Mucosa of descending colon (tissue), 3 donors: Measurements from ENCODE around the gene CDC25B. TPM values are rescaled to one million over a fixed set of nuclear protein-coding genes. Genes with fewer than 3 reads are reported as not detected.
A peak's percentile ranks its signal among the peaks of the same experiment; 100 is the strongest.

Experiments used
- ATAC-seq: fragments of 200-7000 bp; cut with Tn5 transposase; one replicate; pipeline ENCODE4 v1.9.1; 2020; ENCODE audit warnings: mild to moderate bottlenecking, moderate library complexity
- DNase-seq, 3 donors: peaks; one replicate each; pipeline ENCODE4 v3.0.0-alpha.2; 2020
- H3K36me3 ChIP-seq: fragments of 200-600 bp; one replicate; pipeline ENCODE4 v1.8.0; 2021; ENCODE audit warnings: low read depth, mild to moderate bottlenecking
- H3K4me1 ChIP-seq: fragments of 200-600 bp; one replicate; pipeline ENCODE4 v1.8.0; 2021; ENCODE audit warnings: low read depth, mild to moderate bottlenecking
- H3K4me3 ChIP-seq: fragments of 200-600 bp; one replicate; pipeline ENCODE4 v1.8.0; 2021; ENCODE audit warnings: mild to moderate bottlenecking
- H3K9me3 ChIP-seq: fragments of 200-600 bp; one replicate; pipeline ENCODE4 v1.8.0; 2021; ENCODE audit warnings: mild to moderate bottlenecking
- intact Hi-C, 2 donors: fragments of 100-400 bp; cut with DNase I in 1 of 2; cut with micrococcal nuclease in 1 of 2; formaldehyde crosslinking; loops; one replicate each; pipeline versions ENCODE4 v1.11.0 to v1.11.1; 2022; cut with DNase I, micrococcal nuclease
- total RNA-seq, 3 donors: library from RNA; stranded (reverse); fragmentation: NEBNext Ultra II Directional in 2 of 3; extraction: Animal tissue kit (Norgen Biotek cat#: 25700) in 2 of 3; gene quantifications; one replicate each; pipeline versions ENCODE4 v1.2.1 to v1.2.4, GENCODE V29; 2021 to 2023
- TF ChIP-seq, protein P1 (sequence below): fragments of 200-600 bp; IDR thresholded peaks from one replicate; pipeline ENCODE4 v1.8.0; 2022; ENCODE audit warnings: antibody characterized with exemption, mild to moderate bottlenecking
- donor health status: DM: no; HTN: no; CAD: no; lungs with moderate emphysema.
- donor health status: DM: no; HTN: no; CAD: no.
- donor health status: DM: no; HTN: yes; CAD: no.

The CDC25B gene
- total RNA-seq, 3 donors from 2014 or later = 12.2 to 52.0 (median 38.4) TPM

- peaks cover 36% of the 10 kb centered on the region for H3K4me1 ChIP-seq
- ATAC-seq (no peak), DNase-seq (peak in 2 of 3 donors; percentile 14 to 49)
- no peaks in the 10 kb centered on the region for H3K36me3 ChIP-seq
- intact Hi-C loops = no loop called here
- TF ChIP-seq, protein P1, sequence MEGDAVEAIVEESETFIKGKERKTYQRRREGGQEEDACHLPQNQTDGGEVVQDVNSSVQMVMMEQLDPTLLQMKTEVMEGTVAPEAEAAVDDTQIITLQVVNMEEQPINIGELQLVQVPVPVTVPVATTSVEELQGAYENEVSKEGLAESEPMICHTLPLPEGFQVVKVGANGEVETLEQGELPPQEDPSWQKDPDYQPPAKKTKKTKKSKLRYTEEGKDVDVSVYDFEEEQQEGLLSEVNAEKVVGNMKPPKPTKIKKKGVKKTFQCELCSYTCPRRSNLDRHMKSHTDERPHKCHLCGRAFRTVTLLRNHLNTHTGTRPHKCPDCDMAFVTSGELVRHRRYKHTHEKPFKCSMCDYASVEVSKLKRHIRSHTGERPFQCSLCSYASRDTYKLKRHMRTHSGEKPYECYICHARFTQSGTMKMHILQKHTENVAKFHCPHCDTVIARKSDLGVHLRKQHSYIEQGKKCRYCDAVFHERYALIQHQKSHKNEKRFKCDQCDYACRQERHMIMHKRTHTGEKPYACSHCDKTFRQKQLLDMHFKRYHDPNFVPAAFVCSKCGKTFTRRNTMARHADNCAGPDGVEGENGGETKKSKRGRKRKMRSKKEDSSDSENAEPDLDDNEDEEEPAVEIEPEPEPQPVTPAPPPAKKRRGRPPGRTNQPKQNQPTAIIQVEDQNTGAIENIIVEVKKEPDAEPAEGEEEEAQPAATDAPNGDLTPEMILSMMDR = no peak
- H3K4me3 ChIP-seq = no peak overlapping the region
- no peaks in the 10 kb centered on the region for H3K9me3 ChIP-seq
These were observed 8.2 kb downstream of the CDC25B start for GRCh38 chr20:3804254-3804751.

- TF ChIP-seq, protein P1 = no peak
- ATAC-seq (no peak), DNase-seq (peak in 2 of 3 donors; percentile 26 to 37)
- H3K36me3 ChIP-seq = no peaks in the 10 kb centered on the region
- intact Hi-C loops = no loop called here
- peaks cover 33% of the 10 kb centered on the region for H3K4me1 ChIP-seq
- no peak overlapping the region for H3K4me3 ChIP-seq
- no peaks in the 10 kb centered on the region for H3K9me3 ChIP-seq
These were observed 8.7 kb downstream of the CDC25B start for GRCh38 chr20:3804781-3805180.

DNA sequence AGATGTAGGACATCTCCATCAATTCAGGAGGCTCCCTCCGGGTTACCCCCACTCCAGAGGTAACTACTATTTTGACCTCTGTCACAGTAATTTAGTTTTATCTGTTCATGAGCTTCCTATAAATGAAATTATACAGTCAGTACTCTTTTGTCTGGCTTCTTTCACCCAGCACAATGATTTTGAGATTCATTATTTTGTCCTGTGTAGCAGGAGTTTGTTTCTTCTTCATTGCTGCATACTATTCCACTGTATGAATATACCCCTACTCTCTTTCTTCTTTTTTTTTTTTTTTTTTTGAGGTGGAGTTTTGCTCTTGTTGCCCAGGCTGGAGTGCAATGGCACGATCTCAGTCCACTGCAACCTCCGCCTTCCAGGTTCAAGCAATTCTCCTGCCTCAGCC lies 12.4 kb downstream of the CDC25B start:
- Histone ChIP-seq H3K4me1 (peaks cover 65% of the 10 kb centered on the region), H3K36me3 (peaks cover 3% of the 10 kb centered on the region), H3K4me3 (no peak overlapping the region), H3K9me3 (no peaks in the 10 kb centered on the region)
- intact Hi-C loops = no loop called here
- DNase-seq (no peak), ATAC-seq (no peak)
- TF ChIP-seq, protein P1 = no peak

GRCh38 chr20:3811467-3812258 lies 15.6 kb downstream of the CDC25B start:
- Histone ChIP-seq H3K4me3 (no peak overlapping the region), H3K9me3 (no peaks in the 10 kb centered on the region), H3K4me1 (peaks cover 60% of the 10 kb centered on the region), H3K36me3 (peaks cover 3% of the 10 kb centered on the region)
- intact Hi-C loops = no loop called here
- peak; percentile 99 for DNase-seq
- peak; percentile 88 for ATAC-seq
- TF ChIP-seq, protein P1 = no peak

DNA sequence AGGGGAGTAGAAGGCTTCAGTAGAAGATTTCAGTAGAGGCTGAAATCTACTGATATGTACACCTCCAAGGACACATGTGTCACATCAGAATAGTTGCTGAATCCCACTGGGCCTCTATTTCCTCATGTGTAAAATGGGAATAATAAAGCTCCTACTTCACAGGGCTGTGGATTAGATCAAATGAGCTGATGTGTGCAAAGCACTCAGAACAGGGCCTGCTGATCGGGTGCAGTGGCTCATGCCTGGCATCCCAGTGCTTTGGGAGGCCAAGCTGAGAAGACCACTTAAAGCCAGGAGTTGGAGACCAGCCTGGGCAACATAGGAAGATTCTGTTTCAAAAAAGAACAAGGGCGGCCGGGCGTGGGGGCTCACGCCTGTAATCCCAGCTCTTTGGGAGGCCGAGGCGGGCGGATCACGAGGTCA lies 16.2 kb downstream of the CDC25B start:
- Histone ChIP-seq H3K4me3 (no peak overlapping the region), H3K4me1 (peaks cover 55% of the 10 kb centered on the region), H3K36me3 (peaks cover 3% of the 10 kb centered on the region), H3K9me3 (no peaks in the 10 kb centered on the region)
- DNase-seq = peak in 2 of 3 donors; percentile 42 to 52
- TF ChIP-seq, protein P1 = no peak
- intact Hi-C loops = no loop called here
- no peak for ATAC-seq
